Measurements from ENCODE around the gene PDLIM4.

Gene PDLIM4

GRCh38 chr5:132253452-132254320, 3.8 kb upstream of the PDLIM4 start:
- DNase-seq = no peak

GRCh38 chr5:132254321-132254977, 3.0 kb upstream of the PDLIM4 start:
- no peak for DNase-seq

- DNase-seq = no peak
These were observed 1.3 kb upstream of the PDLIM4 start for GRCh38 chr5:132256086-132256782.

GRCh38 chr5:132256783-132257130, 739 bp upstream of the PDLIM4 start:
- no peak for DNase-seq

- peak; percentile 65 for DNase-seq
These were observed 889 bp downstream of the PDLIM4 start for GRCh38 chr5:132258102-132259068.

GRCh38 chr5:132259069-132259851, 1.8 kb downstream of the PDLIM4 start:
- peak; percentile 88 for DNase-seq

- DNase-seq = peak; percentile 6
These were observed 2.6 kb downstream of the PDLIM4 start for GRCh38 chr5:132260051-132260450.

- DNase-seq = peak; percentile 1
These were observed 3.4 kb downstream of the PDLIM4 start for GRCh38 chr5:132260714-132261551.

- DNase-seq = peak; percentile 1
These were observed 4.7 kb downstream of the PDLIM4 start for GRCh38 chr5:132261881-132262845.

GRCh38 chr5:132262882-132263547, 5.5 kb downstream of the PDLIM4 start:
- no peak for DNase-seq

- no peak for DNase-seq
These were observed 6.2 kb downstream of the PDLIM4 start for GRCh38 chr5:132263548-132264261.

GRCh38 chr5:132264546-132265335, 7.2 kb downstream of the PDLIM4 start:
- DNase-seq = peak; percentile 0

- DNase-seq = peak; percentile 34
These were observed 8.0 kb downstream of the PDLIM4 start for GRCh38 chr5:132265336-132266030.

- no peak for DNase-seq
These were observed 8.7 kb downstream of the PDLIM4 start for GRCh38 chr5:132266031-132266835.

- DNase-seq = no peak
These were observed 9.3 kb downstream of the PDLIM4 start for GRCh38 chr5:132266836-132267160.

- DNase-seq = no peak
These were observed 9.8 kb downstream of the PDLIM4 start for GRCh38 chr5:132267166-132267739.

All from retina (tissue), 1 donor.